ENCODE data around the gene SLC6A20.

Gene SLC6A20

DNA sequence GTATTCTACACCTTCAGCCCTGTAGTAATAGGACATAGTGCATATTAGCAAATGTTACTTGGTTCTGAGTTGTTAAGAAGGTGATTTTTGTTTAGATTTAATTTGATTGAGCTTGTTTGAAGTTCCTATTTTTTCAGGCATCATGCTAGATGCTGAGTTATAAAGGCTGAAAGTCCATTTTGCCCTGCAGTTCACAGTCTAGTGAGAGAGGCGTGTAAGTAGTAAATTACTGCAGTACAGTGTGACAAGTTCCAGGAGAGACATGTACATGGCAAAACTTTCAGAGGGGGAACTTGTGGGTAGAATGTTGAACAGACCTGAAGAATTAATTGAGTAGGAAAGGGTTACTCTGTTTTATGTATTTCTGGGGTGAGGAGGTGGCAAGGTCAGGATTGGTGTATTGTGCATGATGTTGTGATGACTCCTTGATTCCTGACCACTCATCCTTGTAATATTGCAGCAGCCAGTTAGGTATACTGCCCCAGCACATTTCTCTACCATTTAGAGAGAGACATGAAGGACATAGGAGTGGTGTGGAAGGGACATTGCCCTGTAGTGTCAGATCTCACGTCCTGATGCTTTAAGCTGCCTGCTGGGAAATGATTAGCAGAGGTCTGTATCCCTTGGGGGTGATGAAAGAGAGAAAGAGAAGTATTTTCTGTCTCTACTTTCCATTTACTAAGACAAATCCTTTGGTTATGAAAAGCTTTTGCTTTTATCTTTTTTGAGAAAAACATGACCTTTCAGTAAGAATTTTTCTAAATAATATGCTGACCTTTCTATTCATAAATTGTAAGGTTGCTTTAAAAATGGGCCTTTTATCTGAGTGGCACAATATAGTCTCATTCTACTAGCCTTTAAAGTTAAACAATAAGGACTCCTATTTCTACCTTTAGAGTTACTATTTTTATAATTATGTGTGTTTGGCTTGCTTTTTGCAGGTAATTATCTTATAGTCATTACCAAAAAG, 90.2 kb downstream of the SLC6A20 start:
- ATAC-seq (ENCODE audit: low read depth) (no peak), DNase-seq (ENCODE audit: low spot score) (no peak)
- peaks cover 72% of the 10 kb centered on the region for H3K36me3 ChIP-seq (ENCODE audit: low read depth)
- no peaks in the 10 kb centered on the region for H3K4me1 ChIP-seq (ENCODE audit: insufficient read depth, poor library complexity, severe bottlenecking)
- H3K27me3 ChIP-seq (ENCODE audit: insufficient read depth, poor library complexity, severe bottlenecking) = no peaks in the 10 kb centered on the region
- H3K4me3 ChIP-seq (ENCODE audit: severe bottlenecking) = no peak overlapping the region
- no peak overlapping the region for H3K27ac ChIP-seq (ENCODE audit: poor library complexity, severe bottlenecking)
- H3K9me3 ChIP-seq (ENCODE audit: severe bottlenecking) = no peaks in the 10 kb centered on the region
- no peak for TF ChIP-seq CTCF (IDR thresholded peaks at IDR 0.05; ENCODE audit: poor library complexity, severe bottlenecking)

Measured in RWPE2 (cell line).